NCI-H345 treated with DMSO at 0.1 percent for 48 hours (cell line): Measurements from ENCODE around the gene POLG2.

Experiments used
- DNase-seq: peaks from one replicate; lab custom pipeline; 2025; ENCODE audit not compliant: unreplicated experiment; lab: John Stamatoyannopoulos, UW

The POLG2 gene

GRCh38 chr17:64496786-64497564 is at the start of gene POLG2:
Gene POLG2 (minus strand): TSS chr17:64497054. CDS start chr17:64496968, 86 bp downstream.
- peak; percentile 78 for DNase-seq

DNA sequence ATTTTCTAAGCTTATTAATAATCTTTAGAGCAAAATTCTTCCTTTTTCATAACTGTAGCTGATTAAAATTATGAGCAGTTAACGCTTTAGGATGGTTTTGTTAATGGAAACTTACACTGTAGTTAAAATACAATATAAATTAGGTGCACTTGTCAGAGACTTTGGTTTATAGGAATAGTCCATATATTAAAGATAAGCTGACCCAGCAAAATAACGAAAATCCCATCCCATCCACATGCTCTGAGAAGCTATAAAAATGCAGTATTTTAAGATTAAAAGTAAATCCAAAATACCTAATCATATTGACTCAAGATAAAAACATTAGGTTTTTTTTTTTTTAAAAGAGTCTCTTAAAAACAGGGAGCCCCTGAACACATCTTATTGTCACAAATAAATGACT is 47.9 kb upstream of the POLG2 start:
- no peak for DNase-seq

DNA sequence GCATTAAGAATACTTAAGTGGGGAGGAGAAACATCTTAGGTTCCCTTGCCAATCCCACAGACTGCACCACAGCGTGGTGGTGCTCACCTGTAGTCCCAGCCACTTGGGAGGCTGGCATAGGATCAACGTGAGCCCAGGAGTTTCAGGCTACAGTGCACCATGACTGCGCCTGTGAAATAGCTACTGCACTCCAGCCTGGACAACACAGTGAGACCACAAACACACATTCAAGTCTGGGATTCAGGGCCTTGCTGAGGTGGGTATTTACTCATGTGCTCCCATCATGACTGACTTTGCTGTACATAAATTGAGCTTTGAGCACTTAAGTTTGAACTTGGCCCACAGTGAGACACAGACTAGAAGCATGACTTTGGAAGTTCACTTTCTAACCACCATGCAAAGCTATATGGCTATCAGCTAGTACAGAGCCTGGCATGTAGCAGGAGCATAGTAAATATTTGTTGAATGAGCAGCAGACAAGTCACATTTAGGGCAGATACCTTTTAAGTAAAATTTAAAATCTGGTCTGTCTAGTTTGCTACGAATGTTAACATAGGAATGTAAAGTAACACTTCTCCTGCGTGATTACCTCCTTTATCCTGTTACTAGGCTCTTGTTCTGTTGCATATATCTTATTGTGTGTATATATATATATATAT is 43.4 kb upstream of the POLG2 start:
- no peak for DNase-seq

DNA sequence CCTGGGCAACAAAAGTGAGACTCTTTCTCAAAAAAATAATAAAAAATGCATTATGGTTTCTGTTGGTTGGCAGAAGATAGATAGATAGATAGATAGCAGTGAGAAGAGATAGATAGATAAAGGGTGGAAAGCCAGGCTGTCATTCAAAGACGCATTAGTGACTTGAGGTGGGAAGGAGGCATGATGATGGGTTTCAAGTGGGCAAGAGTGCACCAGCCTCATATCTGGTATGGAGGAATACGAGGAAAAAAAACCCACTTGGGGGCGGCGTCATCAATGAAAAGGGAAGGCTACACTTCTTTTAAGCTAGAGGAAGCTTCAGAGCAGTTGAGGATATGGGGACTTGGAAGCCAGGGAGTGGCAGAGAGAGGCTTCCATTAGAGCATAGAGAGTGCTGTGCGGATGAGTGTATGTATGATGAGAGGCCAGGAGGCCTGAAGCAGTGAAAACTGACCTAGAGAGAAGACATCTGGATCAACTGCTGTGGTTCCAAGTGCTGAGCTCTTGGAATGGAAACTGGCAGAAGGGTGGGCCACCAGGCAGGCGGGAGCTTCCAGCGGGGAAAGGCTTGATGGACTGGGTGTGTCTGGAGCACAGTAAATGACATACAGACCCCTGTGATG is 41.8 kb upstream of the POLG2 start:
- DNase-seq: no peak

DNA sequence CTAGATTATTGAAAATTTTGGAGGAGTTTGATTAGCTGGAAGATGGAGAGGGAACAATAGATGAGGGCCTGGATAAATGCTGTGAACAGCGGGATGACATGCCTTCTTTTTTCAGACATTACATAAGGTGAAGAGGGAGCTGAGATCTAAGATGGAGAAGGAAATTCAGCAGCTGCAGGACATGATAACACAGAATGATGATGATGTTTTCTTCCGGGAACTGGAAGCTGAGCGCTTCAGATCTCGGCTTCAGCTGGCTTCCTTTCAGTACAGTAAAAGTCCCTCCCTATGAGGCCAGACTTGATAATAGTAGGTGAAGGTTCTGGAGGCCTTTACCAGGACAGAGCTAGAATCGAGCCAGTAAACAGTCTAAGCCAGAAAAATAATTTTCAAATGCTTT is 40.6 kb upstream of the POLG2 start:
- DNase-seq: no peak

DNA sequence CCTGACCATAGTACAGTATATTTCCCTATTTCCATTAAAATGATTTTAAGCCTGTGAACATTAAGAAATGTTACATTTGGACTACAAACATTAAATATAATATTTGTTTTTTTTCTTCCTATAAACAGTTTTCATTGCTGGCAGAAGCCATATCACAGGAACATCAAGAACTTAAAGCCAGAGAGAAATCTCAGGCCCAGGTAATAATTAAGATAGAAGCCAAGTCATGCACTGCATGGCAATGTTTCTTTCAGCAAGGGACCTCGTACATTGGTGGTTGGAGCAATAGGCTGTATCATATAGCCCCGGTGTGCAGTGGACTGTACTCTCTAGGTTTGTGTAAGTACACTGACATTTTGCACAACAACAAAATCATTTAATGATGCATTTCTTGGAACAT is 40.1 kb upstream of the POLG2 start:
- DNase-seq: no peak

GRCh38 chr17:64535357-64535756 is 38.5 kb upstream of the POLG2 start:
- DNase-seq: no peak

DNA sequence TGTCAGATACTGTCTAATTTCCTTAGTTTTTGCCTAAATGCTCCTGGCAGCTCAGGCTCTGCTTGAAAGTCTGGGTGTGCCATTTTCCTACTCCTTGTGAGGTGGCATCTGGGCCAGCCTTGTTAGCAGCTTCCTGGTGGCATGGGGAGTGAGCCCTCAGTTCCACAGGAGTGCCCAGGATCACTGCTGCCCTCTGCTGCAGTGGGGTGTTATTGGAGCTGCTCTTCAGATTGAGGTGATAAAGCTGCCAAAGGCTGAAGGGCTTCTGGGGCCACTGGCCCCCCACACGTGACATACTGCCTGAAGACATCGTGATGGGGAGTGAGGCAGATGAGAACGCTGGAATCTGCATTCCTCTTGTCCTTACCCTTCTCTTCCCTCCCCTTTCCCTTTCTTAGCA is 37.3 kb upstream of the POLG2 start:
- no peak for DNase-seq

GRCh38 chr17:64533784-64534183 is 36.9 kb upstream of the POLG2 start:
- DNase-seq: no peak

DNA sequence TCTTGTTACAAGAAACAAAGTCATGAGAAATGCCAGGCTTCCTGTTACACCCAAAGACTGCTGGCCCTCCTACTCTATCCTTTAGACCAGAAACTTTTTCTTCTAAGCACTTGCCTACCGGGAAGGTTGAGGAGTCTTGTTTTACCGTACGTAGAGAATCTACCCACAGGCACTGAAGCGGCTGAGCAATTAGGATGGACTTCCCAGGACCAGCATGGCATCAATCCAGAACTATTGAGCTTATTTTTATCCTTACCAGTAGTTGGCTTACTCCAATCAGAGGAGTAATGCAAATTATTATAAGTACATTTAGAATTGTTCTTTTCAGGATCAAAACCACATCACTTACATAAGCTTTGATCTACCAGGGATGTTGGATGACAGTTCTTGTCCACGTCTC is 35.6 kb upstream of the POLG2 start:
- no peak for DNase-seq

DNA sequence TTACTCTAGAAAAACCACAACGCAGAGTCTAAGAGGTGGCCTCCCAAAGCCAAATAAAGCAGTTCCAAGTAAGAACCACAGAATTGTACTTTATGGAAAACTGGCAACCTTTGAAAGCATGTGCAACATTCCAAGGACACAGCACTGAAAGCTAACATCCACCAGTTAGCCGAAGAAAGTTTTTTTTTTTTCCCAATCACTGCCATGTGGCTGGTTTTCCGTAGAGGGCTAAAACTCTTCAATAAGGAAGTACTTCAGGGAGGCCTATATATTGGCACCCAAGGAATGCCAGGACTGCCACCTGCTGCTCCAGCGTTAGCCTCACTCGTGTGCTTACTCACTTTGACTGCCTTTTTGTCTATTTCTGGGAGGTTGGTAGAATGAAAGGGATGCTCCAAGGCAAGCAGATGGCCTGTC is 35.1 kb upstream of the POLG2 start:
- DNase-seq: no peak

DNA sequence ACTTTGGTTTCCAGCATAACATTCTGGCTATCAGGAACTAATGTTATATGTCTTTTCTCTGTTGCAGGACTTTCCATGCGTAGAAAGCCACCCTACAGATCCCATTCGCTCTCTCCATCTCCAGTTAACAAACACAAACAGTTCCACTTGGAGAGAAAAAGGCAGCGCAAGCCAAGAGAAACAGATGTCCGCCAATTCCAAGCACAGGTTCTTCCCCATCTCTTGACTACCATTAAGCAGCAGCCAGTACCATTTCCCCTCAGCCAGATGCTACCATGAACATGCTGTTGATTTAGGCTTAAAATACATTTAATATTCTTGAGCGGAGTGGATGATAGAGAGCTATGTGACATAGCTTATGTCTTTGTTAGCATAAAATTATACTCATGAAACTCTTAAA is 32.4 kb upstream of the POLG2 start:
- no peak for DNase-seq

DNA sequence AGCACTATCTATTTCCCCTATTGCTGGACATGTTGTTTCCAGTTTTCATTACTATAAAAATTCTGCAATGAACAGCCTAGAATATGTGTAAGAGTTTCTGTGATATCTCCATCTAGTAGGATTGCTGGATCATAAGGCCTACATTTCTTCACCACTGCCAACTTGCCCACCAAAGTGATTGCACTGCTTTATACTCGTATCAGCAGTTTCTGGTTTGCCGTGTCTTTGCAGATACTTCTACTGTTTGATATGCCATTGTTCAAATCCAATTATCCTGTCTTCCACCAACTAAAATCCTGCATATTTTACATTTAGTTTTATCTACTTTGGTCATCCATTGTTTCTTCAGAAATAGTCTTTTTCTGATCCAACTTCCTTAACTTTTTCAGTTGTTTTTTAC is 31.1 kb upstream of the POLG2 start:
- no peak for DNase-seq

GRCh38 chr17:64520359-64520758 is 23.5 kb upstream of the POLG2 start:
- DNase-seq: no peak

- DNase-seq: no peak
These were observed 22.7 kb upstream of the POLG2 start for GRCh38 chr17:64519601-64520000.

- DNase-seq: no peak
These were observed 19.0 kb upstream of the POLG2 start for GRCh38 chr17:64515829-64516228.

DNA sequence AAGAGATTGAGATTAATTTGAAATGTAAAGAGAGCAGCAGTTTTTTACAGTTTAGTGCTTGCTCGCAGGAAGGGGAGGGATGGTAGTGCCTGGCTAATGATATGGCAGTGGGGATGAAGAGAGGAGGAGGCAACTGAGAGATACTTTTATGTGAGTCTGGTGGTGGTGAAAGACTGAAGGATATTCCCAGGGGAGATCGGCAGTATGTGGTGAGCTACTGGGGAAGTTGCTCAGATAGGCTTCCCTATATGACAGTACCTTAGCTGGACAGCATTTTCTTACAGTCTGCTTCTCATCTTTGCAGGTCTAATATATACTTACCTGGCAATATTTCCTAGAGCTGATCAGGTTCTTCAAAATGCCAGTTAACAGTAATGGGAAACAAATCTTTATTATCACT is 18.6 kb upstream of the POLG2 start:
- no peak for DNase-seq

- DNase-seq: no peak
These were observed 12.3 kb upstream of the POLG2 start for GRCh38 chr17:64509179-64509578.

DNA sequence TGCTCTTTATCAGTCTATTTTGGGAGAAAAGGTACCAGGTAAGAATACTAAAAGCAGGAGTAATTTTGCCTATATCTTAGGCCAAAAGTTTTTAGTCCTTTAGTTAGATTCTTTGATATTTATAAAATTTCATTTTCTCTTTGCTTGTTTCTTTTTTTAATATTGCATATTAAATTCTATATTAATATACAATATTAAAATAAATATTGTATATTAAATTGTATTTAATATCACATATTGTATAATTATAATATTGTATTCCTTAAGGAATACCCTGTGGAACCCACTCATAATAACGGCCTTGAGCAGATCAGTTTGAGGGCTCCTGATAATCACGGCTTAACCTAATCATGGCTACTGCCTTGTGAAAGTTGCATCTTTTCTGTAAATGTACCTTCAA is 11.8 kb upstream of the POLG2 start:
- no peak for DNase-seq

GRCh38 chr17:64507413-64507782 is 10.5 kb upstream of the POLG2 start:
- DNase-seq: peak; percentile 40

- peak; percentile 97 for DNase-seq
These were observed 9.9 kb upstream of the POLG2 start, which contains the start of gene CEP95 for GRCh38 chr17:64506576-64507412. Gene CEP95 (plus strand): TSS chr17:64506977. CDS start chr17:64507098, 121 bp downstream.
